GM12878 (cell line): ENCODE data around the gene HID1. TPM values are rescaled to one million over a fixed set of nuclear protein-coding genes. Genes with fewer than 3 reads are reported as not detected.

Experiments used
- ATAC-seq: fragments of 200-7000 bp; cut with Tn5 transposase; 3 replicates; pipeline ENCODE4 v1.9.1; 2020; ENCODE audit warnings: mild to moderate bottlenecking, moderate library complexity
- BruUV-seq: library from RNA; stranded (reverse); fragments of 400-500 nt; replicated peaks from 2 replicates; lab custom pipeline; 2021; lab: Mats Ljungman, UMichigan
- CTCF ChIA-PET: fragments of 300-600 bp; sonication (Branson Sonifier 250); formaldehyde crosslinking; extraction: SDS; loops from one replicate; lab custom pipeline; 2021; ENCODE audit warnings: inconsistent platforms; lab: Yijun Ruan, JAX
- POLR2A ChIA-PET: fragments of 350-600 bp; formaldehyde crosslinking; extraction: SDS; loops from one replicate; lab custom pipeline; 2021; ENCODE audit warnings: inconsistent platforms; lab: Charles Lee
- RAD21 ChIA-PET: fragments of 300-600 bp; sonication (Branson Sonifier 250); formaldehyde crosslinking; loops from one replicate; lab custom pipeline; 2023; ENCODE audit warnings: antibody characterized with exemption; ENCODE audit not compliant: unreplicated experiment; lab: Charles Lee
- SMC1A ChIA-PET: fragments of 300-600 bp; sonication (Branson Sonifier 250); formaldehyde crosslinking; loops from one replicate; lab custom pipeline; 2023; ENCODE audit not compliant: unreplicated experiment, uncharacterized antibody; lab: Charles Lee
- DNase-seq: peaks from one replicate; pipeline ENCODE4 v3.0.0-alpha.2; 2011; ENCODE audit warnings: low read depth, low spot score
- FAIRE-seq: peaks from 3 replicates; lab custom pipeline; 2011; peaks lifted over from hg19 to GRCh38; lab: Jason Lieb, UNC
- H2AFZ ChIP-seq: 2 replicates; pipeline ENCODE4 v1.6.0; 2011; ENCODE audit warnings: low read depth, low read length, control low read depth; ENCODE audit not compliant: control insufficient read depth
- H3K27ac ChIP-seq: 2 replicates; pipeline ENCODE4 v1.5.1; 2011; ENCODE audit warnings: control low read depth; ENCODE audit not compliant: control insufficient read depth, insufficient read depth
- H3K27me3 ChIP-seq, 2 experiments: replicated peaks in 1 of 2; 2 replicates each; pipeline versions ENCODE4 v1.6.0 to v1.6.1; 2011; ENCODE audit warnings: low read length in 1 of 2; ENCODE audit not compliant: control insufficient read depth in 2 of 2, insufficient read depth in 2 of 2
- H3K36me3 ChIP-seq, 2 experiments: 2 replicates each; pipeline ENCODE4 v1.5.1; 2011; ENCODE audit warnings: low read length in 1 of 2; ENCODE audit not compliant: control insufficient read depth in 2 of 2, insufficient read depth in 2 of 2
- H3K4me1 ChIP-seq: 2 replicates; pipeline ENCODE4 v1.6.1; 2011; ENCODE audit warnings: mild to moderate bottlenecking, low read length, moderate library complexity, mixed read lengths; ENCODE audit not compliant: control insufficient read depth, insufficient read depth
- H3K4me2 ChIP-seq: 2 replicates; pipeline ENCODE4 v1.6.0; 2011; ENCODE audit warnings: control low read depth; ENCODE audit not compliant: control insufficient read depth, insufficient read depth
- H3K4me3 ChIP-seq: fragments of 200-600 bp; sonication (generic); 2 replicates; pipeline ENCODE4 v1.5.1; 2016
- H3K79me2 ChIP-seq: 2 replicates; pipeline ENCODE4 v1.6.0; 2011; ENCODE audit warnings: low read length; ENCODE audit not compliant: control insufficient read depth, insufficient read depth
- H3K9ac ChIP-seq: 2 replicates; pipeline ENCODE4 v1.8.0; 2011; ENCODE audit warnings: low read length, control low read depth, mixed read lengths; ENCODE audit not compliant: control insufficient read depth, insufficient read depth
- H3K9me3 ChIP-seq: replicated peaks from 3 replicates; pipeline ENCODE4 v1.5.1; 2011; ENCODE audit warnings: mild to moderate bottlenecking, low read length; ENCODE audit not compliant: control insufficient read depth, insufficient read depth
- H4K20me1 ChIP-seq: 2 replicates; pipeline ENCODE4 v1.6.0; 2011; ENCODE audit not compliant: control insufficient read depth, insufficient read depth
- BCL3 ChIP-seq: IDR thresholded peaks from 2 replicates; pipeline ENCODE4 v1.6.1; 2011; ENCODE audit warnings: borderline replicate concordance, low read depth, mild to moderate bottlenecking, moderate library complexity, low read length; ENCODE audit not compliant: insufficient read depth, poor library complexity, severe bottlenecking
- BHLHE40 ChIP-seq, 2 experiments: fragments of 450-650 bp in 1 of 2; IDR thresholded peaks; 2 replicates each; pipeline ENCODE4 v1.6.1; 2011 to 2017; ENCODE audit warnings: low read depth in 2 of 2, borderline replicate concordance in 1 of 2, improper control_type of control experiment in 1 of 2, low read length in 1 of 2, mild to moderate bottlenecking in 1 of 2
- ESRRA ChIP-seq: IDR thresholded peaks from 2 replicates; pipeline ENCODE4 v1.6.1; 2012; ENCODE audit warnings: mild to moderate bottlenecking, low read length, improper control_type of control experiment
- GABPA ChIP-seq: IDR thresholded peaks from 2 replicates; pipeline ENCODE4 v1.6.1; 2014; ENCODE audit warnings: antibody characterized with exemption, low read depth, mild to moderate bottlenecking, inconsistent platforms
- HCFC1 ChIP-seq: fragments of 150-350 bp; IDR thresholded peaks from 2 replicates; pipeline ENCODE4 v1.6.1; 2014; ENCODE audit warnings: low read length
- HDGF ChIP-seq: fragments of 450-650 bp; IDR thresholded peaks from 2 replicates; pipeline ENCODE4 v1.6.1; 2016; ENCODE audit warnings: antibody characterized with exemption
- IRF4 ChIP-seq: IDR thresholded peaks from 2 replicates; pipeline ENCODE4 v1.6.1; 2011; ENCODE audit warnings: low read depth, low read length
- MTA2 ChIP-seq: fragments of 450-650 bp; IDR thresholded peaks from 2 replicates; pipeline ENCODE4 v1.6.1; 2016; ENCODE audit warnings: low read depth, mild to moderate bottlenecking, moderate library complexity
- RAD51 ChIP-seq: fragments of 450-650 bp; IDR thresholded peaks from 2 replicates; pipeline ENCODE4 v1.6.1; 2016; ENCODE audit warnings: moderate library complexity, mild to moderate bottlenecking, inconsistent platforms
- SREBF2 ChIP-seq: IDR thresholded peaks from 2 replicates; pipeline ENCODE4 v1.6.1; 2012; ENCODE audit warnings: mild to moderate bottlenecking, low read length
- TCF3 ChIP-seq: IDR thresholded peaks from 2 replicates; pipeline ENCODE4 v1.6.1; 2012; ENCODE audit warnings: low read depth, mild to moderate bottlenecking, low read length, borderline replicate concordance; ENCODE audit not compliant: insufficient read depth
- ZBTB4 ChIP-seq: fragments of 450-650 bp; formaldehyde crosslinking; IDR thresholded peaks from 2 replicates; pipeline ENCODE4 v1.4.0; 2022; ENCODE audit warnings: mild to moderate bottlenecking, moderate library complexity
- WGBS: methylation state at CpG from one replicate; pipeline ENCODE4 v1.1.6; 2016; ENCODE audit warnings: low lambda C conversion rate; ENCODE audit not compliant: insufficient replicate concordance, insufficient coverage; ENCODE audit errors: missing lambda C conversion rate; 5-methylcytosine and 5-hydroxymethylcytosine counted together
- in situ Hi-C: fragments of 300-500 bp; cut with MboI; formaldehyde crosslinking; loops from 9 replicates; pipeline ENCODE4 v1.14.3; 2018; ENCODE audit warnings: mixed read lengths
- intact Hi-C: fragments of 100-400 bp; cut with micrococcal nuclease; formaldehyde crosslinking; loops from one replicate; pipeline ENCODE4 v1.14.2; 2022; ENCODE audit not compliant: unreplicated experiment
- polyA plus RNA-seq, 11 experiments: library from polyadenylated mRNA; depleted of rRNA in 4 of 11; unstranded in 6 of 11; stranded (reverse) in 5 of 11; fragments of >200 nt; fragmentation: Nextera tagmentation in 4 of 11; fragmentation: Illumina TruSeq in 1 of 11; extraction: Ambion mirVana in 4 of 11; extraction: Trizol in 1 of 11; gene quantifications; 1 replicate in 1 of 11; 2 replicates in 10 of 11; pipeline versions ENCODE4 v1.2.1 to v1.2.3, GENCODE V29; 2011 to 2016; ENCODE audit warnings: inconsistent platforms in 2 of 11, missing spikeins in 2 of 11, low read depth in 1 of 11
- total RNA-seq, 4 experiments: library from RNA; depleted of rRNA in 3 of 4; stranded (reverse); fragments of >200 nt in 3 of 4; fragmentation: Illumina TruSeq in 1 of 4; extraction: Trizol in 1 of 4; gene quantifications; 2 replicates each; pipeline versions ENCODE4 v1.2.1 to v1.2.3, GENCODE V29; 2013 to 2021

Gene HID1
- total and polyA plus RNA-seq, 10 of the 15 experiments (the other 5 are each of a cell fraction or from before 2014, with no cell fraction given): 0.04 to 0.77 (median 0.32) TPM; not detected in 2

GRCh38 chr17:74922172-74922571, 50.4 kb downstream of the HID1 start:
- H3K27ac ChIP-seq: no peak overlapping the region
- H4K20me1 ChIP-seq: no peaks in the 10 kb centered on the region
- in situ Hi-C loops: loop anchor here (5.0 kb wide), 1 partner anchor 35 kb away; no protein-coding TSS in a partner anchor
- TF ChIP-seq TCF3 (no peak), ZBTB4 (CRISPR knock-in tag) (no peak), MTA2 (no peak), BCL3 (no peak), RAD51 (no peak), GABPA (no peak), SREBF2 (no peak), HCFC1 (no peak), HDGF (no peak), BHLHE40 (IDR thresholded peaks at IDR 0.05; ENCODE audit: borderline replicate concordance in 1 of 2, low read depth in 2 of 2, low read length in 1 of 2) (no peak), ESRRA (no peak), IRF4 (no peak)
- TF ChIP-seq, all 136 proteins: peak for 0
- FAIRE-seq: no peak
- Histone ChIP-seq H2AFZ (no peak overlapping the region), H3K27me3 (peaks cover 11 to 16% of the 10 kb centered on the region in 2 experiments), H3K4me1 (no peaks in the 10 kb centered on the region), H3K9me3 (no peaks in the 10 kb centered on the region), H3K9ac (no peak overlapping the region), H3K79me2 (no peaks in the 10 kb centered on the region), H3K36me3 (no peaks in the 10 kb centered on the region), H3K4me3 (no peak overlapping the region), H3K4me2 (no peak overlapping the region)
- WGBS: 41% methylated on average over 4 of the region's 6 CpGs
- no peak for DNase-seq
- ChIA-PET CTCF (interaction anchor here (0.7 to 12.6 kb wide), 2 partner anchors 35 to 49 kb away, joined by 3 to 274 read pairs; no protein-coding TSS in a partner anchor), RAD21 (interaction anchor here (8.1 kb wide), 1 partner anchor 39 kb away, joined by 73 read pairs; no protein-coding TSS in a partner anchor), SMC1A (interaction anchor here (6.8 kb wide), 1 partner anchor 37 kb away, joined by 73 read pairs; no protein-coding TSS in a partner anchor), POLR2A (no interaction called here)
- intact Hi-C loops: no loop called here
- no peak for ATAC-seq
- no TSS peak for BruUV-seq
